HL-60 (cell line): Measurements from ENCODE around the gene LRRC53.

Experiments used
- DNase-seq, 2 experiments: peaks; one replicate each; pipeline ENCODE4 v3.0.0-alpha.2; 2010 to 2020; ENCODE audit warnings: low read depth in 1 of 2, low spot score in 1 of 2
- H3K27ac ChIP-seq: fragments of 250-450 bp; sonication (Bioruptor Pico); replicated peaks from 2 replicates; pipeline ENCODE4 v1.5.1; 2020; ENCODE audit warnings: mild to moderate bottlenecking, moderate library complexity
- H3K27me3 ChIP-seq: fragments of 250-450 bp; sonication (Bioruptor Pico); 2 replicates; pipeline ENCODE4 v1.5.1; 2021; ENCODE audit warnings: mild to moderate bottlenecking, moderate library complexity; ENCODE audit not compliant: insufficient read depth, poor library complexity, severe bottlenecking
- H3K4me3 ChIP-seq: replicated peaks from 2 replicates; pipeline ENCODE4 v1.5.1; 2011; ENCODE audit warnings: mild to moderate bottlenecking, control low read depth, low read length; ENCODE audit not compliant: insufficient read depth
- GABPA ChIP-seq: IDR thresholded peaks from 2 replicates; pipeline ENCODE4 v1.6.1; 2012; ENCODE audit warnings: low read depth
- POLR2AphosphoS5 ChIP-seq: IDR thresholded peaks from 2 replicates; pipeline ENCODE4 v1.6.1; 2012; ENCODE audit warnings: low read depth
- SPI1 ChIP-seq: IDR thresholded peaks from 2 replicates; pipeline ENCODE4 v1.6.1; 2012; ENCODE audit warnings: low read depth, mild to moderate bottlenecking, borderline replicate concordance
- TF ChIP-seq, protein P1 (sequence below): IDR thresholded peaks from 2 replicates; pipeline ENCODE4 v1.6.1; 2012; ENCODE audit warnings: low read depth; ENCODE audit not compliant: insufficient replicate concordance
- TF ChIP-seq, protein P2 (sequence below): IDR thresholded peaks from one replicate; pipeline ENCODE4 v1.5.1; 2011; ENCODE audit warnings: low read length, control low read depth, inconsistent platforms; ENCODE audit not compliant: insufficient read depth

Gene LRRC53

DNA sequence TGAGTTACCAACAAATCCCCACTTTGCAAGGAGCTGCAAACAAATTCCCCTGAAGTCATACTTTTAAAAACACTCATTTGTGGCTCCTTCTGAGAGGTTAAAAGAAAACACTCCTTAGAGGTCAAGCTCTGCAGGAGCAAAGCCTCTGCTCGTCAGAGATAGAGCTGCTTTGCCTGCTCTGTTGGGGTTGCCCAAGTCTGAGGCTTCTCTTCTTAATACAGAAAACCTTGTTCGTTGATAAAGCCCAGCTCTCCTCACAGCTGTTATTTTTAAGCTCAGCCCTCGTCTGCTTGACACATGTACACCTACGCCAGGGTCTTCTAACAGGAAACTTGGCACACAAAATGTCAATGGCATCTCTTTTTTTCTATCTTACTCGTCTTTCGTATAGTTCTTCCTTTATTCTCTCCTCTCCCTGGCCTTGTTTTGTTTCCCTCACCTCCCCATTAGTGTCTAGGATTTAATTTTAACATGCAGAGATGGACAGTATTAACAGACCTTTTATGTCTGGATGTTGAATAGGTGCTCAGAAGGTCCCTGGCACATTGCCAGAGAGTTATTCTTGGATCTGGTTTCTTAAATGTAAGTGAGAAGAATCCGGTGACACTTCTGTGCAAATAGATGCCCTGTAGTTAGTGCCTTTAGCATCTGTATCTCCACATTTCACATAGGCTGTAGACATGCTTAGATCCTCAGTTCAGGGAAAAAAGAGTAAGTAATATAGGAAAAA lies 86.0 kb downstream of the LRRC53 start:
- DNase-seq = no peak
- TF ChIP-seq POLR2AphosphoS5 = no peak
- TF ChIP-seq SPI1 = no peak
- TF ChIP-seq, protein P1, sequence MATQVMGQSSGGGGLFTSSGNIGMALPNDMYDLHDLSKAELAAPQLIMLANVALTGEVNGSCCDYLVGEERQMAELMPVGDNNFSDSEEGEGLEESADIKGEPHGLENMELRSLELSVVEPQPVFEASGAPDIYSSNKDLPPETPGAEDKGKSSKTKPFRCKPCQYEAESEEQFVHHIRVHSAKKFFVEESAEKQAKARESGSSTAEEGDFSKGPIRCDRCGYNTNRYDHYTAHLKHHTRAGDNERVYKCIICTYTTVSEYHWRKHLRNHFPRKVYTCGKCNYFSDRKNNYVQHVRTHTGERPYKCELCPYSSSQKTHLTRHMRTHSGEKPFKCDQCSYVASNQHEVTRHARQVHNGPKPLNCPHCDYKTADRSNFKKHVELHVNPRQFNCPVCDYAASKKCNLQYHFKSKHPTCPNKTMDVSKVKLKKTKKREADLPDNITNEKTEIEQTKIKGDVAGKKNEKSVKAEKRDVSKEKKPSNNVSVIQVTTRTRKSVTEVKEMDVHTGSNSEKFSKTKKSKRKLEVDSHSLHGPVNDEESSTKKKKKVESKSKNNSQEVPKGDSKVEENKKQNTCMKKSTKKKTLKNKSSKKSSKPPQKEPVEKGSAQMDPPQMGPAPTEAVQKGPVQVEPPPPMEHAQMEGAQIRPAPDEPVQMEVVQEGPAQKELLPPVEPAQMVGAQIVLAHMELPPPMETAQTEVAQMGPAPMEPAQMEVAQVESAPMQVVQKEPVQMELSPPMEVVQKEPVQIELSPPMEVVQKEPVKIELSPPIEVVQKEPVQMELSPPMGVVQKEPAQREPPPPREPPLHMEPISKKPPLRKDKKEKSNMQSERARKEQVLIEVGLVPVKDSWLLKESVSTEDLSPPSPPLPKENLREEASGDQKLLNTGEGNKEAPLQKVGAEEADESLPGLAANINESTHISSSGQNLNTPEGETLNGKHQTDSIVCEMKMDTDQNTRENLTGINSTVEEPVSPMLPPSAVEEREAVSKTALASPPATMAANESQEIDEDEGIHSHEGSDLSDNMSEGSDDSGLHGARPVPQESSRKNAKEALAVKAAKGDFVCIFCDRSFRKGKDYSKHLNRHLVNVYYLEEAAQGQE = no peak
- TF ChIP-seq GABPA = no peak
- TF ChIP-seq, protein P2, sequence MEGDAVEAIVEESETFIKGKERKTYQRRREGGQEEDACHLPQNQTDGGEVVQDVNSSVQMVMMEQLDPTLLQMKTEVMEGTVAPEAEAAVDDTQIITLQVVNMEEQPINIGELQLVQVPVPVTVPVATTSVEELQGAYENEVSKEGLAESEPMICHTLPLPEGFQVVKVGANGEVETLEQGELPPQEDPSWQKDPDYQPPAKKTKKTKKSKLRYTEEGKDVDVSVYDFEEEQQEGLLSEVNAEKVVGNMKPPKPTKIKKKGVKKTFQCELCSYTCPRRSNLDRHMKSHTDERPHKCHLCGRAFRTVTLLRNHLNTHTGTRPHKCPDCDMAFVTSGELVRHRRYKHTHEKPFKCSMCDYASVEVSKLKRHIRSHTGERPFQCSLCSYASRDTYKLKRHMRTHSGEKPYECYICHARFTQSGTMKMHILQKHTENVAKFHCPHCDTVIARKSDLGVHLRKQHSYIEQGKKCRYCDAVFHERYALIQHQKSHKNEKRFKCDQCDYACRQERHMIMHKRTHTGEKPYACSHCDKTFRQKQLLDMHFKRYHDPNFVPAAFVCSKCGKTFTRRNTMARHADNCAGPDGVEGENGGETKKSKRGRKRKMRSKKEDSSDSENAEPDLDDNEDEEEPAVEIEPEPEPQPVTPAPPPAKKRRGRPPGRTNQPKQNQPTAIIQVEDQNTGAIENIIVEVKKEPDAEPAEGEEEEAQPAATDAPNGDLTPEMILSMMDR = no peak
- no peaks in the 10 kb centered on the region for H3K27me3 ChIP-seq
- H3K27ac ChIP-seq = no peak overlapping the region
- no peak overlapping the region for H3K4me3 ChIP-seq

DNA sequence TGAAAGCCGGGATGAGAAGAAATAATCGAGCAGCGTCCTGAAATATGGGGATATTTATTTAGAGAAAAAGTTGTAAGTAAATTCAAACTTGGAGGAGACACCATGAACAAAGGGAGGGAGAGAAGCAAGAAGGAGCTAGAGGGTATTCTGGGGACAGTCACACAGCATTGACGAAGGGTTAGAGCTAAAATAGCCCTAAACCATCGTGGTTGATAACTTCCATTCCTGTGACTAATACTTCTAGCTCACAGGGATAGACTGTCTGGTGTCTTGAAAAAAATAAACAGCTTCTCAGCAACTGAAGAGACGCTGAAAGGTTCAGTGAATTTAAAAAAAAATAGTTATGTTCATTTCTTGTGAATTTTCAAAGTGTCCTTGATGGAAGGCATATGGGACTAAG lies 86.7 kb downstream of the LRRC53 start:
- Histone ChIP-seq H3K4me3 (no peak overlapping the region), H3K27me3 (no peaks in the 10 kb centered on the region), H3K27ac (no peak overlapping the region)
- TF ChIP-seq, protein P2 = no peak
- TF ChIP-seq SPI1 (no peak), POLR2AphosphoS5 (no peak), GABPA (no peak)
- TF ChIP-seq, protein P1 = no peak
- DNase-seq = no peak

DNA sequence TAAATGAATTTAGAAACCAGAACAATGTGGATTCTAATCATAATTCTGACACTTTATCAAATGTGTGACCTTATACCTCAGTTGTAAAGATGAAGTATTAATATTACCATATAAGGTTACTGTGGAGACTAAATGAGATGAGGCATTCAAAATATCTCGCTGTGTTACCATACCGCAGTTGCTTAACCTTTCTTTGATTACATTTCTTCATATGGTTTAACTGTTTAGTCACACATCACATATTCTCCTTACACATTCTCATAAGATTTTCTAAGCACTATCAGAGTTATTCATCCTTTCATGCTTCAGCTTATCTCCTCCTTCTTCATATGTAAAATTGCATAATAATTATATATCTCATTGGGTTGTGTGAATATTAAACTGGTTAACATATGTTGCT lies 88.9 kb downstream of the LRRC53 start:
- Histone ChIP-seq H3K4me3 (no peak overlapping the region), H3K27ac (no peak overlapping the region), H3K27me3 (no peaks in the 10 kb centered on the region)
- DNase-seq = no peak
- TF ChIP-seq GABPA = no peak
- TF ChIP-seq SPI1 = no peak
- TF ChIP-seq, protein P2 = no peak
- TF ChIP-seq, protein P1 = no peak
- no peak for TF ChIP-seq POLR2AphosphoS5
